H9 (cell line): ENCODE results near the gene HMX1. TPM values are rescaled to one million over a fixed set of nuclear protein-coding genes. Genes with fewer than 3 reads are reported as not detected.
A peak's percentile ranks its signal among the peaks of the same experiment; 100 is the strongest.

ENCODE experiments used
- DNase-seq: peaks from one replicate; pipeline ENCODE4 v3.0.0-alpha.2; 2017
- H2AFZ ChIP-seq: one replicate; pipeline ENCODE4 v1.6.1; 2013; ENCODE audit warnings: mild to moderate bottlenecking, low read length, control low read depth, moderate library complexity
- H2AK5ac ChIP-seq: 2 replicates; pipeline ENCODE4 v1.6.1; 2013; ENCODE audit warnings: low read length, control low read depth, mixed read lengths; ENCODE audit not compliant: insufficient read length
- H2BK120ac ChIP-seq: one replicate; pipeline ENCODE4 v1.6.1; 2013; ENCODE audit warnings: low read depth, mild to moderate bottlenecking, low read length, control low read depth, inconsistent platforms; ENCODE audit not compliant: poor library complexity, severe bottlenecking
- H2BK12ac ChIP-seq: 2 replicates; pipeline ENCODE4 v1.6.1; 2013; ENCODE audit warnings: low read length, control low read depth, mixed read lengths, low read depth; ENCODE audit not compliant: insufficient read length
- H2BK15ac ChIP-seq: 2 replicates; pipeline ENCODE4 v1.6.1; 2013; ENCODE audit warnings: low read depth, low read length, control low read depth
- H2BK20ac ChIP-seq: one replicate; pipeline ENCODE4 v1.6.1; 2013; ENCODE audit warnings: low read depth, mild to moderate bottlenecking, low read length, control low read depth, inconsistent platforms; ENCODE audit not compliant: poor library complexity, severe bottlenecking
- H2BK5ac ChIP-seq: 2 replicates; pipeline ENCODE4 v1.6.1; 2013; ENCODE audit warnings: low read length, control low read depth, mixed read lengths; ENCODE audit not compliant: insufficient read length
- H3K14ac ChIP-seq: 2 replicates; pipeline ENCODE4 v1.6.1; 2013; ENCODE audit warnings: low read length, control low read depth; ENCODE audit not compliant: insufficient read depth
- H3K18ac ChIP-seq: 2 replicates; pipeline ENCODE4 v1.6.1; 2013; ENCODE audit warnings: low read depth, mild to moderate bottlenecking, mixed read lengths, low read length, control low read depth; ENCODE audit not compliant: insufficient read length
- H3K23ac ChIP-seq: 2 replicates; pipeline ENCODE4 v1.6.1; 2013; ENCODE audit warnings: low read length, control low read depth, mixed read lengths, low read depth; ENCODE audit not compliant: insufficient read length
- H3K23me2 ChIP-seq: 2 replicates; pipeline ENCODE4 v1.6.1; 2013; ENCODE audit warnings: low read depth, mild to moderate bottlenecking, mixed read lengths, low read length, control low read depth; ENCODE audit not compliant: insufficient read length, poor library complexity, severe bottlenecking
- H3K27ac ChIP-seq: 2 replicates; pipeline ENCODE4 v1.5.1; 2013; ENCODE audit warnings: low read length, control low read depth, mixed read lengths, low read depth; ENCODE audit not compliant: insufficient read length
- H3K27me3 ChIP-seq: 2 replicates; pipeline ENCODE4 v1.6.1; 2013; ENCODE audit warnings: low read length, control low read depth, inconsistent platforms; ENCODE audit not compliant: insufficient read depth
- H3K4ac ChIP-seq: 2 replicates; pipeline ENCODE4 v1.6.1; 2013; ENCODE audit warnings: low read depth, mild to moderate bottlenecking, control low read depth, inconsistent platforms, low read length, moderate library complexity
- H3K4me1 ChIP-seq: 2 replicates; pipeline ENCODE4 v1.6.1; 2013; ENCODE audit warnings: low read length, control low read depth, inconsistent platforms; ENCODE audit not compliant: insufficient read depth
- H3K4me2 ChIP-seq: 2 replicates; pipeline ENCODE4 v1.6.1; 2013; ENCODE audit warnings: low read length, control low read depth, mixed read lengths; ENCODE audit not compliant: insufficient read length, insufficient read depth
- H3K56ac ChIP-seq: 2 replicates; pipeline ENCODE4 v1.6.1; 2013; ENCODE audit warnings: low read depth, mild to moderate bottlenecking, mixed read lengths, low read length, control low read depth; ENCODE audit not compliant: insufficient read length
- H3K79me1 ChIP-seq: 2 replicates; pipeline ENCODE4 v1.6.1; 2013; ENCODE audit warnings: low read depth, mild to moderate bottlenecking, moderate library complexity, low read length, control low read depth, inconsistent platforms; ENCODE audit not compliant: insufficient read depth, poor library complexity, severe bottlenecking
- H3K79me2 ChIP-seq: 2 replicates; pipeline ENCODE4 v1.6.1; 2013; ENCODE audit warnings: low read length, control low read depth, inconsistent platforms; ENCODE audit not compliant: insufficient read depth
- H3K9ac ChIP-seq: 2 replicates; pipeline ENCODE4 v1.6.1; 2013; ENCODE audit warnings: low read length, control low read depth, mixed read lengths; ENCODE audit not compliant: insufficient read length; ENCODE audit errors: extremely low read depth
- H3K9me3 ChIP-seq: one replicate; pipeline ENCODE4 v1.6.1; 2013; ENCODE audit warnings: low read depth, low read length, inconsistent platforms; ENCODE audit not compliant: control insufficient read depth
- H3T11ph ChIP-seq: one replicate; pipeline ENCODE4 v1.6.1; 2013; ENCODE audit warnings: mild to moderate bottlenecking, low read length, control low read depth, inconsistent platforms
- H4K20me1 ChIP-seq: one replicate; pipeline ENCODE4 v1.6.1; 2013; ENCODE audit not compliant: control insufficient read depth, insufficient read length, insufficient read depth
- H4K5ac ChIP-seq: 2 replicates; pipeline ENCODE4 v1.6.1; 2013; ENCODE audit warnings: low read depth, mild to moderate bottlenecking, mixed read lengths, low read length, control low read depth; ENCODE audit not compliant: insufficient read length
- H4K8ac ChIP-seq: replicated peaks from 2 replicates; pipeline ENCODE4 v1.6.1; 2013; ENCODE audit warnings: low read length, control low read depth, mixed read lengths, low read depth; ENCODE audit not compliant: insufficient read length
- H4K91ac ChIP-seq: 2 replicates; pipeline ENCODE4 v1.6.1; 2013; ENCODE audit warnings: low read depth, mild to moderate bottlenecking, moderate library complexity, mixed read lengths, low read length, control low read depth; ENCODE audit not compliant: insufficient read length
- H3K27ac Mint-ChIP-seq, 3 experiments: 2 replicates in 2 of 3; 3 replicates in 1 of 3; pipeline ENCODE4 v1.8.0; 2020 to 2021; ENCODE audit warnings: mixed read lengths in 3 of 3, mild to moderate bottlenecking in 1 of 3, moderate library complexity in 1 of 3
- H3K27me3 Mint-ChIP-seq: 2 replicates; pipeline ENCODE4 v1.8.0; 2021; ENCODE audit warnings: low read depth, mild to moderate bottlenecking, moderate library complexity, mixed read lengths
- H3K36me3 Mint-ChIP-seq, 3 experiments: 2 replicates in 2 of 3; 3 replicates in 1 of 3; pipeline ENCODE4 v1.8.0; 2020 to 2021; ENCODE audit warnings: low read depth in 3 of 3, mixed read lengths in 3 of 3; ENCODE audit not compliant: insufficient read depth in 1 of 3
- H3K4me1 Mint-ChIP-seq, 2 experiments: 2 replicates each; pipeline ENCODE4 v1.8.0; 2020; ENCODE audit warnings: mixed read lengths in 2 of 2
- H3K4me3 Mint-ChIP-seq, 2 experiments: 2 replicates in 1 of 2; 3 replicates in 1 of 2; pipeline ENCODE4 v1.8.0; 2020 to 2021; ENCODE audit warnings: mild to moderate bottlenecking in 2 of 2, mixed read lengths in 2 of 2, moderate library complexity in 1 of 2
- H3K9me3 Mint-ChIP-seq, 2 experiments: 2 replicates in 1 of 2; 3 replicates in 1 of 2; pipeline ENCODE4 v1.8.0; 2020; ENCODE audit warnings: mild to moderate bottlenecking in 2 of 2, mixed read lengths in 2 of 2, moderate library complexity in 1 of 2
- WGBS: extraction: QIAGEN DNeasy Blood & Tissue Kit; methylation state at CpG from one replicate; pipeline ENCODE4 v1.1.7; 2013; ENCODE audit warnings: missing lambda C conversion rate, low lambda C conversion rate, mixed read lengths; ENCODE audit not compliant: insufficient read length; ENCODE audit errors: extremely low coverage; 5-methylcytosine and 5-hydroxymethylcytosine counted together
- total RNA-seq: library from RNA; stranded (reverse); gene quantifications from 2 replicates; pipeline ENCODE4 v1.2.1, GENCODE V29; 2021
- TF ChIP-seq, protein P1 (sequence below): fragments of 200-600 bp; sonication (generic); conservative IDR thresholded peaks from 3 replicates; pipeline ENCODE4 v1.8.0; 2021; ENCODE audit warnings: antibody characterized with exemption, mild to moderate bottlenecking

The HMX1 gene
- total RNA-seq, 1 experiment from 2014 or later = 0.26 TPM

DNA sequence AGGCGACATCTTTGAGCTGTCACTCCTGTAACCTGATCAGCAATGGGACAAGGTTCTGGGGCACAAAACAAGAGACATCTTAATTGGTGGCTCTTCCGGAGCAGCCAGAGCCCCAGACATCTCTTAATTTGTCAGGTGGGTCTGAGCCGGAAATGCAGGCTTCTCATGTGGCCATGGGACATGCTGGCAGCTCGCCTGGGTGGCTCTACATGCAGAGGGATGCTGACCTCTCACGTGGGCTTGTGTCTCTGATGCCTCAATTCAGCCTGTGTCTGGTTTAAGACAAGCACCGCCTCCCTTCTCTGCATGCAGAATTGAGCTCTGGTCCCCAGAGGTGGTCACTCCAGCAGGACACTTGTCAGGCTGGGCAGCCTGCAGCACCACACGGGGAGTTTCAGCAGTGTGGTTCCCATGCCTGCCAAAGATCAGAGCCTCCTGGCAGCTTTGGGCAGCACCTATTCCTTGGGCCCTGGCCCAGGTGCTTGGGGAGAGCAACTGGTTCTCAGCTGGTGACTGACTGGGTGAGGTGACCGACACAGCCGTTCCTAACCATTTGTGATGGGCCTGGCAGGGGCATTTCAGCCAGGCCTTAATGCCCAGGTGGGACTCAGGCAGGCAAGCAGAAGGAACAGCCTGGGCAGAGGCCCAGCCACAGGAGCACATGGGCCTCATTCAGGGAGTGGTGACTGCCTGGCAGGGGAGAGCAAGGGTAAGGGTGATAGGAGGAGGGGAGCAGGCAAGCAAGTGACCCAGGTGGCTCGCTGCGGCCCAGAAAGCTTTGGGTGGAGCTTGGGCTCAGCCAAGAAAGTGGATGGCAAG is 53.4 kb downstream of the HMX1 start:
- H3K79me2 ChIP-seq = no peaks in the 10 kb centered on the region
- H2BK5ac ChIP-seq = no peak overlapping the region
- H3K23ac ChIP-seq = no peak overlapping the region
- H3K56ac ChIP-seq = no peak overlapping the region
- H3K4ac ChIP-seq = no peak overlapping the region
- no peak overlapping the region for H4K5ac ChIP-seq
- H3K27me3 ChIP-seq = no peaks in the 10 kb centered on the region
- Mint-ChIP-seq H3K27ac (no peak overlapping the region; a peak in 1 of 7 replicates), H3K9me3 (no peaks in the 10 kb centered on the region), H3K4me3 (no peak overlapping the region), H3K36me3 (no peaks in the 10 kb centered on the region), H3K27me3 (peaks cover 19% of the 10 kb centered on the region), H3K4me1 (peaks cover 0 to 3% of the 10 kb centered on the region in 2 experiments; a peak in 1 of 4 replicates)
- H3K79me1 ChIP-seq = no peaks in the 10 kb centered on the region
- H3T11ph ChIP-seq = no peak overlapping the region
- WGBS = no CpG with 5 or more reads among the region's 11 CpGs
- H2BK20ac ChIP-seq = no peak overlapping the region
- H2AK5ac ChIP-seq = no peak overlapping the region
- H3K9me3 ChIP-seq = no peaks in the 10 kb centered on the region
- no peaks in the 10 kb centered on the region for H3K4me1 ChIP-seq
- no peak overlapping the region for H4K8ac ChIP-seq
- H2BK15ac ChIP-seq = no peak overlapping the region
- H2BK12ac ChIP-seq = no peak overlapping the region
- H3K18ac ChIP-seq = no peak overlapping the region
- no peak overlapping the region for H4K91ac ChIP-seq
- H3K27ac ChIP-seq = no peak overlapping the region
- H2BK120ac ChIP-seq = no peak overlapping the region
- no peaks in the 10 kb centered on the region for H3K23me2 ChIP-seq
- H3K4me2 ChIP-seq = no peak overlapping the region
- H3K14ac ChIP-seq = no peak overlapping the region
- no peaks in the 10 kb centered on the region for H4K20me1 ChIP-seq
- DNase-seq = peak; percentile 20
- TF ChIP-seq, protein P1, sequence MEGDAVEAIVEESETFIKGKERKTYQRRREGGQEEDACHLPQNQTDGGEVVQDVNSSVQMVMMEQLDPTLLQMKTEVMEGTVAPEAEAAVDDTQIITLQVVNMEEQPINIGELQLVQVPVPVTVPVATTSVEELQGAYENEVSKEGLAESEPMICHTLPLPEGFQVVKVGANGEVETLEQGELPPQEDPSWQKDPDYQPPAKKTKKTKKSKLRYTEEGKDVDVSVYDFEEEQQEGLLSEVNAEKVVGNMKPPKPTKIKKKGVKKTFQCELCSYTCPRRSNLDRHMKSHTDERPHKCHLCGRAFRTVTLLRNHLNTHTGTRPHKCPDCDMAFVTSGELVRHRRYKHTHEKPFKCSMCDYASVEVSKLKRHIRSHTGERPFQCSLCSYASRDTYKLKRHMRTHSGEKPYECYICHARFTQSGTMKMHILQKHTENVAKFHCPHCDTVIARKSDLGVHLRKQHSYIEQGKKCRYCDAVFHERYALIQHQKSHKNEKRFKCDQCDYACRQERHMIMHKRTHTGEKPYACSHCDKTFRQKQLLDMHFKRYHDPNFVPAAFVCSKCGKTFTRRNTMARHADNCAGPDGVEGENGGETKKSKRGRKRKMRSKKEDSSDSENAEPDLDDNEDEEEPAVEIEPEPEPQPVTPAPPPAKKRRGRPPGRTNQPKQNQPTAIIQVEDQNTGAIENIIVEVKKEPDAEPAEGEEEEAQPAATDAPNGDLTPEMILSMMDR = no peak
- H2AFZ ChIP-seq = no peak overlapping the region
- no peak overlapping the region for H3K9ac ChIP-seq
